K562 (cell line): ENCODE measurements around the gene PACSIN1. TPM values are rescaled to one million over a fixed set of nuclear protein-coding genes. Genes with fewer than 3 reads are reported as not detected.

Experiments
- ARHGAP35 ChIP-seq: fragments of 450-650 bp; IDR thresholded peaks from 2 replicates; pipeline ENCODE4 v1.6.1; 2018; ENCODE audit not compliant: partially characterized antibody
- CREM ChIP-seq: IDR thresholded peaks from 2 replicates; pipeline ENCODE4 v1.6.1; 2014; ENCODE audit warnings: antibody characterized with exemption, low read depth
- CXXC5 ChIP-seq: fragments of 250-450 bp; sonication (Bioruptor Pico); IDR thresholded peaks from 2 replicates; pipeline ENCODE4 v1.8.0; 2022; ENCODE audit warnings: inconsistent platforms, mild to moderate bottlenecking, moderate library complexity
- E2F3 ChIP-seq: fragments of 250-450 bp; sonication (Bioruptor Pico); IDR thresholded peaks from 2 replicates; pipeline ENCODE4 v1.4.0; 2020; ENCODE audit warnings: mild to moderate bottlenecking
- ELK1 ChIP-seq: sonication (generic); formaldehyde crosslinking; IDR thresholded peaks from 2 replicates; pipeline ENCODE4 v1.8.1; 2022; ENCODE audit warnings: missing genetic modification reagents
- HMGXB4 ChIP-seq: sonication (generic); formaldehyde crosslinking; IDR thresholded peaks from 2 replicates; pipeline ENCODE4 v1.8.1; 2023; ENCODE audit warnings: mild to moderate bottlenecking, missing genetic modification reagents
- HNRNPLL ChIP-seq: fragments of 200-400 bp; formaldehyde crosslinking; IDR thresholded peaks from 2 replicates; pipeline ENCODE4 v1.6.1; 2017; ENCODE audit warnings: low read length, low read depth, mild to moderate bottlenecking; ENCODE audit not compliant: poor library complexity, severe bottlenecking
- NCOA6 ChIP-seq: fragments of 450-650 bp; IDR thresholded peaks from 2 replicates; pipeline ENCODE4 v1.6.1; 2017; ENCODE audit warnings: mild to moderate bottlenecking
- NRF1 ChIP-seq, 2 experiments: fragments of 450-650 bp; IDR thresholded peaks in 1 of 2; conservative IDR thresholded peaks in 1 of 2; 2 replicates each; pipeline ENCODE4 v1.6.1; 2014; ENCODE audit warnings: mild to moderate bottlenecking in 2 of 2
- RAD51 ChIP-seq: fragments of 450-650 bp; IDR thresholded peaks from 2 replicates; pipeline ENCODE4 v1.7.1; 2016; ENCODE audit warnings: low read depth, mild to moderate bottlenecking, borderline replicate concordance
- SIN3B ChIP-seq: fragments of 450-650 bp; IDR thresholded peaks from 2 replicates; pipeline ENCODE4 v1.6.1; 2017; ENCODE audit warnings: low read depth, mild to moderate bottlenecking, moderate library complexity
- SMAD3 ChIP-seq: fragments of 450-650 bp; formaldehyde crosslinking; conservative IDR thresholded peaks from 2 replicates; pipeline ENCODE4 v1.4.0; 2020; ENCODE audit warnings: mild to moderate bottlenecking
- SMAD4 ChIP-seq: fragments of 250-450 bp; sonication (Bioruptor Pico); conservative IDR thresholded peaks from 2 replicates; pipeline ENCODE4 v1.8.0; 2021; ENCODE audit warnings: inconsistent platforms, mild to moderate bottlenecking, moderate library complexity
- SREBF2 ChIP-seq: sonication (generic); formaldehyde crosslinking; IDR thresholded peaks from 2 replicates; pipeline ENCODE4 v1.4.0; 2020; ENCODE audit warnings: mild to moderate bottlenecking, missing genetic modification reagents
- SUPT5H ChIP-seq: fragments of 450-650 bp; IDR thresholded peaks from 2 replicates; pipeline ENCODE4 v1.6.1; 2016
- TCF7 ChIP-seq: sonication (generic); IDR thresholded peaks from 2 replicates; pipeline ENCODE4 v1.6.1; 2016; ENCODE audit warnings: antibody characterized with exemption, borderline replicate concordance
- THRB ChIP-seq: fragments of 450-650 bp; formaldehyde crosslinking; conservative IDR thresholded peaks from 2 replicates; pipeline ENCODE4 v1.4.0; 2022; ENCODE audit warnings: mild to moderate bottlenecking, missing genetic modification characterization
- TRIM24 ChIP-seq, 2 experiments: fragments of 450-650 bp; IDR thresholded peaks; 2 replicates each; pipeline ENCODE4 v1.6.1; 2016
- ZFPM2 ChIP-seq: fragments of 250-450 bp; sonication (Bioruptor Pico); IDR thresholded peaks from 2 replicates; pipeline ENCODE4 v1.5.1; 2022; ENCODE audit warnings: mild to moderate bottlenecking
- ZFX ChIP-seq: sonication (generic); formaldehyde crosslinking; IDR thresholded peaks from 2 replicates; pipeline ENCODE4 v1.8.0; 2022; ENCODE audit warnings: mild to moderate bottlenecking, missing genetic modification reagents, moderate library complexity
- ZKSCAN1 ChIP-seq: fragments of 150-350 bp; IDR thresholded peaks from 2 replicates; pipeline ENCODE4 v1.6.1; 2016; ENCODE audit warnings: low read depth, low read length
- ZNF263 ChIP-seq: sonication (generic); formaldehyde crosslinking; IDR thresholded peaks from 2 replicates; pipeline ENCODE4 v1.8.0; 2022; ENCODE audit warnings: mild to moderate bottlenecking, missing genetic modification reagents, borderline replicate concordance
- ZNF589 ChIP-seq: fragments of 200-800 bp; sonication (Bioruptor generic); IDR thresholded peaks from 2 replicates; pipeline ENCODE4 v1.6.1; 2016; ENCODE audit warnings: low read depth, missing genetic modification characterization, missing compliant biosample characterization
- ZNF766 ChIP-seq: fragments of 200-800 bp; sonication (Bioruptor generic); conservative IDR thresholded peaks from 2 replicates; pipeline ENCODE4 v1.6.1; 2016; ENCODE audit warnings: missing genetic modification characterization, missing compliant biosample characterization
- polyA plus RNA-seq, 8 experiments: library from polyadenylated mRNA; depleted of rRNA in 4 of 8; stranded (reverse) in 5 of 8; unstranded in 3 of 8; fragments of >200 nt; fragmentation: Nextera tagmentation in 2 of 8; fragmentation: Illumina TruSeq in 1 of 8; extraction: Ambion mirVana in 2 of 8; extraction: Trizol in 1 of 8; gene quantifications; 2 replicates each; pipeline versions ENCODE4 v1.2.1 to v1.2.3, GENCODE V29; 2011 to 2014; ENCODE audit warnings: inconsistent platforms in 1 of 8, missing spikeins in 1 of 8
- total RNA-seq, 7 experiments: library from RNA; depleted of rRNA in 6 of 7; stranded (reverse); fragments of >200 nt in 6 of 7; fragmentation: Illumina TruSeq in 2 of 7; extraction: Trizol in 2 of 7; gene quantifications; 2 replicates each; pipeline versions ENCODE4 v1.2.1 to v1.2.3, GENCODE V29; 2011 to 2021; ENCODE audit warnings: low replicate concordance in 1 of 7

Gene PACSIN1
- total and polyA plus RNA-seq, 9 of the 15 experiments (the other 6 are each of a cell fraction or from before 2014, with no cell fraction given): 0.01 to 1.7 (median 0.45) TPM

GRCh38 chr6:34425498-34426410 is 40.1 kb upstream of the PACSIN1 start, which contains the start of gene RPS10 (continued):
- TF ChIP-seq SIN3B (peak; percentile 61; the same call in 1 of the 2 replicates), SMAD3 (CRISPR knock-in tag) (no peak), ZKSCAN1 (peak; percentile 61; the same call in 1 of the 2 replicates), ZNF263 (peak; percentile 56; the same call in 1 of the 2 replicates), ZNF766 (CRISPR knock-in tag) (0 out of 2 replicates have a peak, but pooled peaks have one; percentile 55), TRIM24 (IDR thresholded peaks at IDR 0.05) (peak in 1 of 2 experiments; percentile 48; a peak in 1 of 4 replicates), CREM (peak; percentile 89), E2F3 (0 out of 2 replicates have a peak, but pooled peaks have one; percentile 28), THRB (CRISPR knock-in tag) (peak; percentile 68; the same call in 1 of the 2 replicates), HNRNPLL (peak; percentile 64), ARHGAP35 (no peak), NRF1 (conservative IDR thresholded peaks at IDR 0.05 in 1 of 2, IDR thresholded peaks at IDR 0.05 in 1 of 2) (peak; percentile 92 to 94), CXXC5 (CRISPR knock-in tag) (peak; percentile 85), ZNF589 (CRISPR knock-in tag) (0 out of 2 replicates have a peak, but pooled peaks have one; percentile 9), ZFX (peak; percentile 77), SREBF2 (no peak), ELK1 (CRISPR knock-in tag) (no peak), NCOA6 (no peak), SUPT5H (peak; percentile 99), HMGXB4 (CRISPR knock-in tag) (0 out of 2 replicates have a peak, but pooled peaks have one; percentile 33), RAD51 (no peak), SMAD4 (CRISPR knock-in tag) (peak; percentile 39; the same call in 1 of the 2 replicates), TCF7 (0 out of 2 replicates have a peak, but pooled peaks have one; percentile 62), ZFPM2 (CRISPR knock-in tag) (0 out of 2 replicates have a peak, but pooled peaks have one; percentile 59)
